GM12865 (cell line): ENCODE data around the gene RNLS.

Experiments
- DNase-seq: peaks from one replicate; pipeline ENCODE4 v3.0.0; 2010; ENCODE audit warnings: low read depth
- H3K4me3 ChIP-seq: 2 replicates; pipeline ENCODE4 v1.5.1; 2011; ENCODE audit warnings: mild to moderate bottlenecking, low read depth, low read length, control low read depth
- TF ChIP-seq, protein P1 (sequence below): IDR thresholded peaks from 2 replicates; pipeline ENCODE4 v1.5.1; 2011; ENCODE audit warnings: low read length, control low read depth, low read depth, inconsistent platforms; ENCODE audit not compliant: insufficient read depth; ENCODE audit errors: missing control alignments

RNLS gene

DNA sequence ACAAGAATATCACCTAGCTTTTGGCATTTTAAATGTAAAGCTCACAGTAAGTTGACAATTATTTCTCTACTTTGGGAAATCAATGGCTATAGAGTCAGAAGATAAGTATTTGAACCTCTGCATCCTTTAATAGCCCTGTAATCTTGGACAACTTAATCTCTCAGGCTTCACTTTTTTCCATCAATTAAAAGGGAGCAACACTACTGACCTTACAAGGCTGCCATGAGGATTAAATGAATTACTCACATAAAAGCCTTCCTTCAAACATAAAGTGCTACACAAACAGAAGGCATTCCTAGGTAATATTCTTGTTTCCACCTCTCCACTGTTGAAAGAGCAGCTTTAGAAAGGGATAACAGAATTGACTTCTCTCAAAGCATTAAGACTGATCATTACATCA lies 266.0 kb downstream of the RNLS start:
- TF ChIP-seq, protein P1, sequence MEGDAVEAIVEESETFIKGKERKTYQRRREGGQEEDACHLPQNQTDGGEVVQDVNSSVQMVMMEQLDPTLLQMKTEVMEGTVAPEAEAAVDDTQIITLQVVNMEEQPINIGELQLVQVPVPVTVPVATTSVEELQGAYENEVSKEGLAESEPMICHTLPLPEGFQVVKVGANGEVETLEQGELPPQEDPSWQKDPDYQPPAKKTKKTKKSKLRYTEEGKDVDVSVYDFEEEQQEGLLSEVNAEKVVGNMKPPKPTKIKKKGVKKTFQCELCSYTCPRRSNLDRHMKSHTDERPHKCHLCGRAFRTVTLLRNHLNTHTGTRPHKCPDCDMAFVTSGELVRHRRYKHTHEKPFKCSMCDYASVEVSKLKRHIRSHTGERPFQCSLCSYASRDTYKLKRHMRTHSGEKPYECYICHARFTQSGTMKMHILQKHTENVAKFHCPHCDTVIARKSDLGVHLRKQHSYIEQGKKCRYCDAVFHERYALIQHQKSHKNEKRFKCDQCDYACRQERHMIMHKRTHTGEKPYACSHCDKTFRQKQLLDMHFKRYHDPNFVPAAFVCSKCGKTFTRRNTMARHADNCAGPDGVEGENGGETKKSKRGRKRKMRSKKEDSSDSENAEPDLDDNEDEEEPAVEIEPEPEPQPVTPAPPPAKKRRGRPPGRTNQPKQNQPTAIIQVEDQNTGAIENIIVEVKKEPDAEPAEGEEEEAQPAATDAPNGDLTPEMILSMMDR: no peak
- DNase-seq: no peak
- H3K4me3 ChIP-seq: no peak overlapping the region

DNA sequence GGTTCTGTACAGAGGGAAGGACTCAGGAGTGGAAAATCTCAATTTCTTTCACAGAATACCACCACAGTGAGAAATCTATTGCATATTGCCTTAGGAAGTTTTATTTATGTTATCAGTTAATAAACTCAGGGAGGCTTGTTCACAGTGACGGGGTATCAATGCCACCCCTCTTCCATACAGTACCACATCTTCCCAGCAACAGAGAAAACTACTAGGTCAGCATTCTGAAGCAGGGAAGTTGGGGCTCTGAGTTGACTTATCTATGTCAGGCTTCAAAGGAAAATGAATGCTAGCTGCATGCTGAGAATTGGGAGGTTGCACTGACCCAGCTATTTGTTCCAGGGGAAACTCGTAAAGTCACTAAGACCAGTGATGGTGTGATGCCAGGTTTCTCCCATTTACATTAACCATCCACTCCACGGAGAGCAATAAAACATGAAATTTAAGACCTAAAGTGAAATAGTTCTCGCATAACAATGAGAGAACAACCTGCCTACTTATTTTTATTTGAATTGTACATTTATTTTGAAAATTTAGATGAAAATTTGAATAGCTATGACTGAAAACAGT lies 266.7 kb downstream of the RNLS start:
- no peak for DNase-seq
- no peak overlapping the region for H3K4me3 ChIP-seq
- TF ChIP-seq, protein P1: no peak

DNA sequence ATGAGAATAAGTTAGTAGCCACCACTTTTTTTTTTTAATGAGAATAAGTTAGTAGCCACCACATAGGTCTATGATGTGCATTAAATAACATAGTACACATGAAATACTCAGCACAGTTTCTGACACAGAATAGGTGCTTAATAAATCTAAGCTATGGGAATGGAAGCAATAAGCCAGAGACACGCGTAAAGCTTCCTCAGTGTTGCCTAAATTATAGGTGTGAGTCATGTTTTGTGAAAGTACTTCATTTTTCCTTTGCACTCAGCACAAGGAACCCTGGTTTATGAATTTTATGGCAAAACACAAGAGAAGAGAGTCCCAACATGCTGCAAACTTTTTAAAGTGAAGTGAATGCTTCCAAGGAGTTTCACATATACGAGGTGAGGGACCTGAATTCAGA lies 267.4 kb downstream of the RNLS start:
- no peak overlapping the region for H3K4me3 ChIP-seq
- TF ChIP-seq, protein P1: no peak
- no peak for DNase-seq

DNA sequence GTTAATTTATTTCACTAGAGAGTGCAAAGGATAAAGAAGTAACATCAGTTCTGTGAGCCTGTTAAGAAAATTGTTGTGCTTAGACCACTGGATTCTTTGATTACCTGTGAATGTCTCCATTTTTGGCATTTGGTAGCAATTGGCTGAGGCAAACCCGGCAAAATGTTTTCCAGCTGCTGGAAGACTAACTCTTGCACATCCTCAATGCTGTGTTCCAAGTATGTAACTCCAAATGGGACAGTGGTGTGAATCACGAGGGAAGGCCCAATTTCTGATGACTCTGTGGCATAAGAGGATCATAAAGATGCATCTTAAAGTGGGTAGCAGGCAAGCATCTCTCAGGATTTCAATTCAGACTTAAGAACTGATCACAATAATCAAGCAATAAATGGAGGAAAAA lies 268.8 kb downstream of the RNLS start:
- TF ChIP-seq, protein P1: no peak
- no peak overlapping the region for H3K4me3 ChIP-seq
- DNase-seq: no peak

DNA sequence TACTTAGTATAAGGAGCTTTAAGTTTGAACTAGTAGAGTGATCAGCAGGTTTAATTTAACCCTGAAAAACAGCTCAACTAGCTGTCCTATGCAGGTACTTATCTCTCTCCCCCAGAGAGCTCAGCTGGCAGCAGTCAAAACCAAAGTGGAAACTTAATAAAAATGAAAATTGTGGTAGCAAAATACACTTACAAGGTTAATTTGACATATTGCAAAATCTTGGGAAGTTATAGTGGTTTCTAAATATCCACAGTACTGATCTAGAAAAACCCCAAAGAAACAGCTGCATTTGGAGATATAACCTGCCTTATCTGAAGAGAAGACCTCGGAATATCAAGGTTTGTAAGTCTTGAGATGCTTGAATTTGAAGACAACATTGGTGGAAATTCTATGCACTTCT lies 269.2 kb downstream of the RNLS start:
- no peak overlapping the region for H3K4me3 ChIP-seq
- no peak for DNase-seq
- TF ChIP-seq, protein P1: no peak

DNA sequence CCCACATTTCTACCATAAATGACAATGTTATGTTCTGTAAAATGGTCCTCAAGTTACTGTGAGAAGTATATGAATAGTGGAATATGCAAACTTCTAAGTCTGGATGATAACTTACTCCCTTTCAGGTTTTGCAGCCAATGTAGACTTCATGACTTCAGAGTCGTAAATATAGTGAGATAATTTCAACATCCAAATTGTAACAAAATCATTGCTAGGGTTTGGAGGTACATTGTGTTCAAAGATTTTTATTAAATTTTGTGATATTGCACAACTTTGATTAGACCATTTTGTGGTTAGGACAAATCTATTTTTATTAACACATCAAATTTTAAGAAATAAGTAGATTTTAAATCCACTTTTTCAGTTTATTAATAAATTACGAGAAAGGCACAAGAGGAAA lies 270.3 kb downstream of the RNLS start:
- H3K4me3 ChIP-seq: no peak overlapping the region
- TF ChIP-seq, protein P1: no peak
- no peak for DNase-seq

DNA sequence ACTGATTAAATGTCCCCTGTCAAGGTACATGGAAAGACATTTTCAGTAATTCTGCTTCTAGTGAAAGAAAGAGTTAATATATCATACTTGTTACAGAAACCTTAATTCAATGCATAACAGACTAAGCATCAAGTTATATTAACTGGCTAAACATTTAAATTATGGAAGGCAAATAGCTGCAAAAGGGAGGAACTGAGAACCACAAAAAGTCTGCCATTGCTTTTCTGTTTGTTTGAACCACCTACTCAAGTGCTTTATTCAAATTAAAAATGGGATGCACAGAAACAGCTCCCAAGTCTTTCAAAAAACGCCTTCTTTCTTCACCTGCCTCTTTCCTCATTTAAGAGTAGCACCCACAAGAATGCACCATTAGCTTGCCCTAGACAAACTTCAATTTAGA lies 271.9 kb downstream of the RNLS start:
- no peak overlapping the region for H3K4me3 ChIP-seq
- TF ChIP-seq, protein P1: no peak
- no peak for DNase-seq
